Motor neuron (in vitro differentiated cells): ENCODE results near the gene AKAP13. TPM values are rescaled to one million over a fixed set of nuclear protein-coding genes. Genes with fewer than 3 reads are reported as not detected.

Experiments used
- ATAC-seq, 8 experiments: fragments of 200-7000 bp; cut with Tn5 transposase; replicated peaks in 6 of 8; 2 replicates each; pipeline ENCODE4 v1.8.0; 2021; ENCODE audit warnings: mild to moderate bottlenecking in 8 of 8, moderate library complexity in 8 of 8
- H3K27ac ChIP-seq, 2 donors: fragments of 250-450 bp; sonication (Bioruptor Pico); 2 replicates each; pipeline ENCODE4 v1.9.0; 2021; ENCODE audit warnings: antibody characterized with exemption in 2 of 2, mild to moderate bottlenecking in 2 of 2, moderate library complexity in 1 of 2
- H3K4me1 ChIP-seq, 2 donors: fragments of 250-450 bp; sonication (Bioruptor Pico); replicated peaks in 1 of 2; 2 replicates each; pipeline ENCODE4 v1.6.1; 2021; ENCODE audit warnings: antibody characterized with exemption in 2 of 2, mild to moderate bottlenecking in 2 of 2, moderate library complexity in 1 of 2
- H3K4me3 ChIP-seq, 5 donors: fragments of 250-450 bp; sonication (Bioruptor Pico); 2 replicates each; pipeline ENCODE4 v1.9.0; 2021; ENCODE audit warnings: antibody characterized with exemption in 5 of 5, mild to moderate bottlenecking in 5 of 5, moderate library complexity in 4 of 5
- WGBS, 10 experiments: fragments of 450-650 bp; shearing (Covaris generic); methylation state at CpG; one replicate each; pipeline ENCODE4 v1.0.0; 2022; 5-methylcytosine and 5-hydroxymethylcytosine counted together
- in situ Hi-C, 9 experiments: fragments of 400-800 bp; cut with MboI; loops; one replicate each; pipeline ENCODE4 v1.15.0; 2021; ENCODE audit warnings: low sequenced_read_pairs in 9 of 9, low pct_unique_long_range_greater_than_20kb in 2 of 9; ENCODE audit not compliant: unreplicated experiment in 9 of 9
- total RNA-seq, 8 experiments: library from RNA; unstranded; fragments of 300-600 nt; gene quantifications; 2 replicates each; pipeline versions ENCODE4 v1.2.3 to v1.2.4, GENCODE V29; 2022

Gene AKAP13
- total RNA-seq, 8 experiments from 2014 or later: 18.6 to 60.2 (median 38.2) TPM

- WGBS, 10 experiments: 74 to 100% (median 89%) methylated on average over 2 to 6 of the region's 6 CpGs
- in situ Hi-C loops: no loop called here
- no peak for ATAC-seq
Observed at GRCh38 chr15:85540085-85540797, 159.8 kb downstream of the AKAP13 start.

DNA sequence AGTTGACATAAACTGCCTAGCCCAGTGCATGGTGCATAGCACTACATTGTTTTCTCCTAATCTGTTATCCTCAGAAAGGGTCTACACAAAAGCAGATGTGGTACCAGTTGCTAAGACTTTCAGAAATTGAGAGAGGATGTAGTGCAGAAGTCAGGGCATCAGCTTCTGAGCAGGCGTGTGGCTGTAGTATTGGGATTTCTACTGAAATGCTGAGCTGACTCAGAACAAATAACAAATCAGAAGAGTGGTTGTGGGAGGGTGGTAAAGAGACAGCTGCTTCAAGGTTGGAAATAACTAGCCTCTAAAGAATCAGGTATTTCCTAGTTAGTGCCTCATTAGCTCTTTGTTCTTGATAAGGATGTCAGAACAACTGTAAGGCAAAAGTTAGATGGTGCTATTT lies 161.3 kb downstream of the AKAP13 start:
- H3K4me1 ChIP-seq: peaks cover 0 to 3% of the 10 kb centered on the region in 2 donors
- 100% methylated on average over 1 of the region's 1 CpG; no CpG with 5 or more reads in 9 of the 10 experiments for WGBS, 10 experiments
- no peak overlapping the region for H3K4me3 ChIP-seq
- ATAC-seq: peak in 1 of 8 experiments; percentile 22
- in situ Hi-C loops: no loop called here
- no peak overlapping the region for H3K27ac ChIP-seq

More at GRCh38 chr15:85540085-85540797, 159.8 kb downstream of the AKAP13 start:
- no peak overlapping the region for H3K4me3 ChIP-seq
- no peak overlapping the region for H3K27ac ChIP-seq
- H3K4me1 ChIP-seq: peaks cover 0 to 3% of the 10 kb centered on the region in 2 donors

- in situ Hi-C loops: no loop called here
- no peak for ATAC-seq
- WGBS, 10 experiments: 69 to 100% (median 95%) methylated on average over 1 to 3 of the region's 3 CpGs; no CpG with 5 or more reads in 2 of the 10 experiments
Observed at GRCh38 chr15:85542488-85542887, 162.1 kb downstream of the AKAP13 start.

GRCh38 chr15:85542895-85543331 lies 162.5 kb downstream of the AKAP13 start:
- Histone ChIP-seq H3K4me1 (peaks cover 0 to 3% of the 10 kb centered on the region in 2 donors), H3K4me3 (no peak overlapping the region), H3K27ac (no peak overlapping the region)
- in situ Hi-C loops: no loop called here
- 0 to 90% (median 67%) methylated on average over 1 to 3 of the region's 3 CpGs; no CpG with 5 or more reads in 1 of the 10 experiments for WGBS, 10 experiments
- ATAC-seq: no peak

More at GRCh38 chr15:85542488-85542887, 162.1 kb downstream of the AKAP13 start:
- H3K27ac ChIP-seq: no peak overlapping the region
- no peak overlapping the region for H3K4me3 ChIP-seq
- peaks cover 0 to 3% of the 10 kb centered on the region in 2 donors for H3K4me1 ChIP-seq

- 69 to 100% (median 87%) methylated on average over 2 to 14 of the region's 15 CpGs for WGBS, 10 experiments
Observed at GRCh38 chr15:85543741-85544155, 163.3 kb downstream of the AKAP13 start.

DNA sequence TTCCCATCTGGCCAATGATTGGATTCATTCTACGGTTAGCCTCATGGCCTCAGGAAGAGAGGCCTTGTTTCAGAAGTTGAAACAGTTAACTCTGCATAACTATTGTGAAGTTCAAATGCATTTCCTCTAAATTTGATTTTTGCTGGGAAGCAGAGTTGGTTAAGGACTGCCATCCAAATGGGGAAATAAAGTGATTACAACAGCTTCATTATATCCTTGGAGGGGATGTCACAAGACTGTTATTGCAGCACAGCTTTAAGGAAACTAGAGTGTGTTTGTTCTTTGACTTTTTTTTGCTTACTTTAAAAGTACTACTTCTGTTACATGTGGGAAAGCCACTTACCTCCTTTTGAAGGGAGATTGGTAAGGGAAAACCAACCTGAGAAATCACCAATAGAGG lies 164.8 kb downstream of the AKAP13 start:
- Histone ChIP-seq H3K4me1 (peaks cover 0 to 3% of the 10 kb centered on the region in 2 donors), H3K27ac (no peak overlapping the region), H3K4me3 (no peak overlapping the region)
- 80 to 100% (median 100%) methylated on average over 1 of the region's 1 CpG; no CpG with 5 or more reads in 4 of the 10 experiments for WGBS, 10 experiments
- in situ Hi-C loops: no loop called here
- no peak for ATAC-seq

More at GRCh38 chr15:85543741-85544155, 163.3 kb downstream of the AKAP13 start:
- in situ Hi-C loops: no loop called here
- peaks cover 0 to 3% of the 10 kb centered on the region in 2 donors for H3K4me1 ChIP-seq
- peak in 3 of 8 experiments; percentile 26 to 58 (median 41) for ATAC-seq
- no peak overlapping the region for H3K4me3 ChIP-seq
- H3K27ac ChIP-seq: no peak overlapping the region

DNA sequence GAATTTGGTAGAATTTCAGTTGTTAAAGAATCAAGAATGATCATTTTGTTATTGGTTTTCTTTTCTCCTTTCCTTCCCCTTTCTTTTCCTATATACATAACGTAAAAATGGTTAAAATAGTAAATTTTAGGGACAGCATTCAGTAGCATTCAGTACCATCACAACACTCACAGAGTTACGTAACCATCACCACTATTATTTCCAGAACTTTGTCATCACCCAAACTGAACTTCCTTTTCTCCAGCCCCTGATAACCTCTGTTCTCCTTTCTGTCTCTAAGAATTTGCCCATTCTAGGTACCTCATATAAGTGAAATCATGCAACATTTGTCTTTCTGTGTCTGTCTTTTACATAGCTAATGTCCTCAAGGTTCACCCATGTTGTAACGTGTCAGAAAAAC lies 165.3 kb downstream of the AKAP13 start:
- WGBS, 10 experiments: 93 to 100% (median 100%) methylated on average over 1 to 3 of the region's 3 CpGs
- no peak for ATAC-seq
- no peak overlapping the region for H3K4me3 ChIP-seq
- H3K27ac ChIP-seq: no peak overlapping the region
- H3K4me1 ChIP-seq: peaks cover 0 to 3% of the 10 kb centered on the region in 2 donors
- in situ Hi-C loops: no loop called here

DNA sequence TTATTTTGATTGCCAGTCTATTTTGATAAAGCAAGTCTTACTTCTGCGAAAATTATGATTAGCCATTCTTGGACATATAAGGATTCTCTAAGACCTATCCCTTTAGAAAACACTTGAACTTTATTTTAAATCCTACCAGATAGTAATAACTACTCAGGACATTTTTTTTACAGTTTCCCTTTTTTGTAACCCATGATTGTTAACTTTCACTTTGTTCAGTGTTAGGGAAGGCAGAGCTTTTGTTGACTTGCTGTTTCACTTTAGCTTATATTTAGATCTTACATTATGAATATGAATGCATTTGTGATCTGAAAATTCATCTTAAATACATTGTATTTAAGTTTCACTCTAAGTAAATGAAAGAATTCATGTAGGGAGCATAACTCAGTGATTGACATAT lies 167.0 kb downstream of the AKAP13 start:
- WGBS, 10 experiments: 100% methylated on average over 1 of the region's 1 CpG
- Histone ChIP-seq H3K4me3 (no peak overlapping the region), H3K4me1 (peaks cover 0 to 3% of the 10 kb centered on the region in 2 donors), H3K27ac (no peak overlapping the region)
- no peak for ATAC-seq
- in situ Hi-C loops: no loop called here

GRCh38 chr15:85550283-85550682 lies 169.9 kb downstream of the AKAP13 start:
- Histone ChIP-seq H3K4me3 (no peak overlapping the region), H3K4me1 (no peaks in the 10 kb centered on the region), H3K27ac (no peak overlapping the region)
- 0 to 100% (median 57%) methylated on average over 1 to 2 of the region's 2 CpGs; no CpG with 5 or more reads in 3 of the 10 experiments for WGBS, 10 experiments
- no peak for ATAC-seq
- in situ Hi-C loops: no loop called here

DNA sequence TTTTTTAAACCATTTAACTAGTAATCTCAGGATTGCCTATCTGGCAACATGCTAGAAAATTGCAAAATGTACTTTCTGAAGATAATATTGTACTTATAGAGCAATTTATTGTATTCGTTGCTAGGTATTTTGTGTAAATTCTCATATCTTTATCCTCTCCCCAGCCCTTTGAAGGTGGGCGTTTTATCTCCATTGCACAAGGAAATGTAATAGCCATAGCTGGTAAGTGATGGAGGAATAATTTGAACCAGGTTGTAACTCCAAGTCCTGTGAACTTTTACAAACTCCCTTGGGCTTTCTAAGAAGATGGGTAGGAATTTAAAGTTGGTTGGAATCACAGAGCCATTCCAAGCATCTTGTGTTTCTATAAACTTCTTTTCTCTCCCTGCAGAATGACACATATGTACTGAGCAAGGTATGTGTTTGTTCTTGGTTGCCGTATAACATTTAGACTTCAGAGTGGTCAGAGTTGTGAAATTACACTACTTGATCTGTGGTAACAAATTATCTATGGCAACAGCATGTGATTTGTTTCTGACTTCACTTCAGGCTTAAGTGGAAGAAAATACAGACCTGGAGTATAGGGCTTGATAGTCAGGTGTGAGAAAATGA lies 170.9 kb downstream of the AKAP13 start:
- 63 to 100% (median 87%) methylated on average over 1 to 3 of the region's 3 CpGs; no CpG with 5 or more reads in 1 of the 10 experiments for WGBS, 10 experiments
- ATAC-seq: no peak
- in situ Hi-C loops: no loop called here

DNA sequence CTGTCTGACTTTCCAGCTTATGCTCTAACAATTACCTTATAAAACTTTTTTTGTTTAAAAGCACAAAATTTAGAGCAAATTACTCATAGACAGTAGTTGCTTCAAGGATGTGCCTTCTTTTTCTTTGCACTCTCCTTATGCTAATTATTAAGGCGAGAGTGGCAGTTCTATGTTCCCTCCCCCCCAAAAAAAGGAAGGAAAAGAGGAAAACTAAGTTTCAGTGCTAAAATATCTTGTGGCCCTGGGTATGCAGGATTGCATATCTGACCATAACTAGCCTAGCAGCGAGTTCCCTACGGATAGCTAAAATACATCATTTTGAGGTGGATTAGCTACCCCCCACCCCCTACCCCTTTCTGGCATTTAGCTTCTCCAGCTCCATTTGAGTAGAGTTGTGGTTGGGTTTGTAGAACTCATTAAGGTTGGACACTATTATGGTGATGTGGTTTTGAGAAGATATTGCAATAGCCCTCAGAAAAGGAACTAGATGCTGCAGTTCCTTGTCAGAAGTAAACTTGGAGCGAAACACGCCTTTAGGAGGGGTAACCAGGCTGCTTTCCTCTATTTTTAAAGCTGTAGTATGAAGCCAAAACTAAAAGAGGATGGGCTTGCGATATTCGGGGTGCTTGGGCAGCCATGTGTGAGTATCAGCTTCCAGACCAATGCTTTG lies 174.6 kb downstream of the AKAP13 start:
- no peaks in the 10 kb centered on the region for H3K4me1 ChIP-seq
- in situ Hi-C loops: no loop called here
- H3K4me3 ChIP-seq: no peak overlapping the region
- WGBS, 10 experiments: 88 to 100% (median 98%) methylated on average over 1 to 7 of the region's 7 CpGs; no CpG with 5 or more reads in 2 of the 10 experiments
- ATAC-seq: no peak
- no peak overlapping the region for H3K27ac ChIP-seq

More for the DNA sequence above, 170.9 kb downstream of the AKAP13 start:
- Histone ChIP-seq H3K27ac (no peak overlapping the region), H3K4me1 (no peaks in the 10 kb centered on the region), H3K4me3 (no peak overlapping the region)

DNA sequence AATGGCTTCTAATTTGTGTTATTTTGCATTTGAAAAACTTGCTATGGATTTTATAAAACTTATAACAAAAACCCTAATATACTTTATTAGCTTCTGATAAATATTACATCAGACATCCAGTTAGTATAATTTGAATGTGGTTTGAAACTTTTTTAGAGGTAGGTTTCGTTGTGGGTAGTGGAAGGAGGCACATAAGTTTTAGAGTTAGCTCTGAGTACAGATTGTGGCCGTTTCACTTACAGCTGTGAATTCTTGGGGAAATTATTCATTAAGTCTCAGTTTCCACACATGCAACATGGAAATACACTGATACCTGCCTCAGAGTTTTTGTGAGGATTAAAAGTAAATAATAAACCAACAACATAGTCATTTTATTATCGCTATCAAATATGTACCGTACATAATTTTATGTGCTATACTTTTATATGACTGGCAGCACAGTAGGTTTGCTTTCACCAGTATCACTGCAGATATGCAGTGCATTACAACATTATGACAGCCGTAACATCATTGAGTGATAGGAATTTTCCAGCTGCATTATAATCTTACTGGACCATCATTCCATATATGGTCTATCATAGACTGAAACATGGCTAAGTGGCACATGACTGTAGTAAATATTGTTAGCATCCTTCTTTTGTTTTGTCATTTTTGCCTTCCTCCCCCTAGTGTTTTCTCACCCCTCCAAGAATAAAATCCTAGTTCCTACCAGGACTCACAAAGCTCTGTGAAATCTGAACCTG lies 175.6 kb downstream of the AKAP13 start:
- H3K4me1 ChIP-seq: no peaks in the 10 kb centered on the region
- no peak for ATAC-seq
- in situ Hi-C loops: no loop called here
- no peak overlapping the region for H3K27ac ChIP-seq
- 75 to 100% (median 97%) methylated on average over 1 to 5 of the region's 5 CpGs for WGBS, 10 experiments
- H3K4me3 ChIP-seq: no peak overlapping the region

GRCh38 chr15:85556618-85556895 lies 176.2 kb downstream of the AKAP13 start:
- Histone ChIP-seq H3K27ac (no peak overlapping the region), H3K4me3 (no peak overlapping the region), H3K4me1 (no peaks in the 10 kb centered on the region)
- 88 to 100% (median 100%) methylated on average over 1 to 2 of the region's 2 CpGs; no CpG with 5 or more reads in 2 of the 10 experiments for WGBS, 10 experiments
- in situ Hi-C loops: no loop called here
- no peak for ATAC-seq
